Activated T-cell treated with anti-CD3 and anti-CD28 coated beads, Interleukin-2, amount 50 U/mL, for 72 hours (primary cell): ENCODE results near the gene KPNB1. TPM values are rescaled to one million over a fixed set of nuclear protein-coding genes. Genes with fewer than 3 reads are reported as not detected.

ENCODE experiments used
- ATAC-seq, 2 donors: fragments of 150-1000 bp; cut with Tn5 transposase; replicated peaks in 1 of 2; 2 replicates each; pipeline ENCODE4 v1.10.0; 2021; ENCODE audit warnings: moderate library complexity in 2 of 2, mild to moderate bottlenecking in 1 of 2
- DNase-seq, 2 donors: peaks; one replicate each; pipeline ENCODE4 v3.0.0; 2021 to 2022; ENCODE audit warnings: mixed read lengths in 1 of 2
- H3K27ac Mint-ChIP-seq: one replicate; pipeline ENCODE4 v1.8.0; 2022; ENCODE audit warnings: mild to moderate bottlenecking, moderate library complexity, mixed read lengths
- H3K27me3 Mint-ChIP-seq: one replicate; pipeline ENCODE4 v1.8.0; 2022; ENCODE audit warnings: low read depth, mixed read lengths
- H3K36me3 Mint-ChIP-seq, 2 donors: one replicate each; pipeline ENCODE4 v1.8.0; 2022; ENCODE audit warnings: mixed read lengths in 2 of 2, mild to moderate bottlenecking in 1 of 2; ENCODE audit not compliant: insufficient read depth in 2 of 2
- H3K4me1 Mint-ChIP-seq: one replicate; pipeline ENCODE4 v1.8.0; 2022; ENCODE audit warnings: low read depth, mixed read lengths
- H3K4me3 Mint-ChIP-seq, 2 donors: one replicate each; pipeline ENCODE4 v1.8.0; 2022; ENCODE audit warnings: mild to moderate bottlenecking in 2 of 2, mixed read lengths in 2 of 2, moderate library complexity in 2 of 2
- H3K9me3 Mint-ChIP-seq, 2 donors: one replicate each; pipeline ENCODE4 v1.8.0; 2022; ENCODE audit warnings: mixed read lengths in 2 of 2
- total RNA-seq, 2 donors: library from RNA; stranded (reverse); gene quantifications; one replicate each; pipeline ENCODE4 v1.2.3, GENCODE V29; 2022

Gene KPNB1
- total RNA-seq, 2 donors from 2014 or later, result 581 to 729 TPM

- H3K27ac Mint-ChIP-seq, result no peak overlapping the region
- H3K36me3 Mint-ChIP-seq, result peaks cover 0 to 3% of the 10 kb centered on the region in 2 donors
- H3K9me3 Mint-ChIP-seq, result no peaks in the 10 kb centered on the region
- no peak overlapping the region for H3K4me3 Mint-ChIP-seq
- no peaks in the 10 kb centered on the region for H3K27me3 Mint-ChIP-seq
- H3K4me1 Mint-ChIP-seq, result peaks cover 66% of the 10 kb centered on the region
- ATAC-seq (no peak), DNase-seq (no peak)
Observed at GRCh38 chr17:47707884-47708283, 58.2 kb downstream of the KPNB1 start.

- peaks cover 61% of the 10 kb centered on the region for H3K4me1 Mint-ChIP-seq
- no peak for DNase-seq
- no peaks in the 10 kb centered on the region for H3K27me3 Mint-ChIP-seq
- H3K27ac Mint-ChIP-seq, result no peak overlapping the region
- no peak overlapping the region for H3K4me3 Mint-ChIP-seq
- H3K9me3 Mint-ChIP-seq, result no peaks in the 10 kb centered on the region
- peaks cover 0 to 3% of the 10 kb centered on the region in 2 donors for H3K36me3 Mint-ChIP-seq
- no peak for ATAC-seq
Observed at GRCh38 chr17:47708312-47708863, 58.7 kb downstream of the KPNB1 start.

- DNase-seq (no peak), ATAC-seq (no peak)
- peaks cover 0 to 3% of the 10 kb centered on the region in 2 donors for H3K36me3 Mint-ChIP-seq
- H3K9me3 Mint-ChIP-seq, result no peaks in the 10 kb centered on the region
- H3K27me3 Mint-ChIP-seq, result no peaks in the 10 kb centered on the region
- H3K27ac Mint-ChIP-seq, result no peak overlapping the region
- peaks cover 55% of the 10 kb centered on the region for H3K4me1 Mint-ChIP-seq
- H3K4me3 Mint-ChIP-seq, result no peak overlapping the region
Observed at GRCh38 chr17:47708864-47709541, 59.3 kb downstream of the KPNB1 start.

- ATAC-seq (no peak), DNase-seq (no peak)
- no peak overlapping the region for H3K27ac Mint-ChIP-seq
- H3K4me1 Mint-ChIP-seq, result peaks cover 49% of the 10 kb centered on the region
- no peaks in the 10 kb centered on the region for H3K9me3 Mint-ChIP-seq
- H3K27me3 Mint-ChIP-seq, result no peaks in the 10 kb centered on the region
- H3K4me3 Mint-ChIP-seq, result no peak overlapping the region
- H3K36me3 Mint-ChIP-seq, result peaks cover 0 to 3% of the 10 kb centered on the region in 2 donors
Observed at GRCh38 chr17:47709594-47709993, 59.9 kb downstream of the KPNB1 start.

- no peak for DNase-seq
- no peaks in the 10 kb centered on the region for H3K9me3 Mint-ChIP-seq
- peaks cover 0 to 3% of the 10 kb centered on the region in 2 donors for H3K36me3 Mint-ChIP-seq
- H3K27ac Mint-ChIP-seq, result no peak overlapping the region
- H3K4me1 Mint-ChIP-seq, result peaks cover 47% of the 10 kb centered on the region
- no peak for ATAC-seq
- H3K27me3 Mint-ChIP-seq, result no peaks in the 10 kb centered on the region
- no peak overlapping the region for H3K4me3 Mint-ChIP-seq
Observed at GRCh38 chr17:47711366-47712099, 61.8 kb downstream of the KPNB1 start.

GRCh38 chr17:47712330-47713023 lies 62.8 kb downstream of the KPNB1 start:
- peaks cover 0 to 3% of the 10 kb centered on the region in 2 donors for H3K36me3 Mint-ChIP-seq
- H3K27me3 Mint-ChIP-seq, result no peaks in the 10 kb centered on the region
- DNase-seq (no peak), ATAC-seq (no peak)
- H3K4me3 Mint-ChIP-seq, result no peak overlapping the region
- no peaks in the 10 kb centered on the region for H3K9me3 Mint-ChIP-seq
- H3K27ac Mint-ChIP-seq, result no peak overlapping the region
- peaks cover 47% of the 10 kb centered on the region for H3K4me1 Mint-ChIP-seq

- ATAC-seq (no peak), DNase-seq (no peak)
- no peaks in the 10 kb centered on the region for H3K27me3 Mint-ChIP-seq
- H3K36me3 Mint-ChIP-seq, result peaks cover 0 to 3% of the 10 kb centered on the region in 2 donors
- H3K4me3 Mint-ChIP-seq, result no peak overlapping the region
- H3K9me3 Mint-ChIP-seq, result no peaks in the 10 kb centered on the region
- H3K4me1 Mint-ChIP-seq, result peaks cover 63% of the 10 kb centered on the region
- H3K27ac Mint-ChIP-seq, result no peak overlapping the region
Observed at GRCh38 chr17:47713980-47714700, 64.4 kb downstream of the KPNB1 start.

- Mint-ChIP-seq H3K9me3 (no peaks in the 10 kb centered on the region), H3K4me3 (peak overlapping the region in 1 of 2 donors; percentile 10), H3K27ac (no peak overlapping the region), H3K4me1 (peaks cover 70% of the 10 kb centered on the region), H3K36me3 (peaks cover 0 to 3% of the 10 kb centered on the region in 2 donors), H3K27me3 (no peaks in the 10 kb centered on the region)
- no peak for ATAC-seq
- DNase-seq, result no peak
Observed at GRCh38 chr17:47714773-47715396, 65.2 kb downstream of the KPNB1 start.

GRCh38 chr17:47715669-47716325 lies 66.1 kb downstream of the KPNB1 start:
- peaks cover 74% of the 10 kb centered on the region for H3K4me1 Mint-ChIP-seq
- no peaks in the 10 kb centered on the region for H3K9me3 Mint-ChIP-seq
- no peak for ATAC-seq
- no peak for DNase-seq
- peak overlapping the region in 1 of 2 donors; percentile 10 for H3K4me3 Mint-ChIP-seq
- H3K27ac Mint-ChIP-seq, result no peak overlapping the region
- H3K36me3 Mint-ChIP-seq, result peaks cover 0 to under 1% of the 10 kb centered on the region in 2 donors
- H3K27me3 Mint-ChIP-seq, result no peaks in the 10 kb centered on the region

GRCh38 chr17:47716375-47716774 lies 66.7 kb downstream of the KPNB1 start:
- ATAC-seq (no peak), DNase-seq (peak in 1 of 2 donors; percentile 57)
- H3K27ac Mint-ChIP-seq, result peak overlapping the region; percentile 8
- peaks cover 72% of the 10 kb centered on the region for H3K4me1 Mint-ChIP-seq
- H3K9me3 Mint-ChIP-seq, result no peaks in the 10 kb centered on the region
- H3K4me3 Mint-ChIP-seq, result peak overlapping the region; percentile 84 to 87
- no peaks in the 10 kb centered on the region for H3K27me3 Mint-ChIP-seq
- no peaks in the 10 kb centered on the region for H3K36me3 Mint-ChIP-seq

GRCh38 chr17:47717261-47717697 lies 67.6 kb downstream of the KPNB1 start:
- DNase-seq (peak; percentile 60 to 63), ATAC-seq (no peak)
- H3K4me3 Mint-ChIP-seq, result peak overlapping the region; percentile 84 to 87
- no peaks in the 10 kb centered on the region for H3K9me3 Mint-ChIP-seq
- H3K36me3 Mint-ChIP-seq, result no peaks in the 10 kb centered on the region
- peaks cover 72% of the 10 kb centered on the region for H3K4me1 Mint-ChIP-seq
- H3K27ac Mint-ChIP-seq, result peak overlapping the region; percentile 95
- no peaks in the 10 kb centered on the region for H3K27me3 Mint-ChIP-seq
